Astrocyte of the spinal cord (primary cell): ENCODE results near the gene NAA80.

ENCODE experiments used
- DNase-seq: peaks from one replicate; pipeline ENCODE4 v3.0.0; 2011; ENCODE audit warnings: low read depth, low spot score
- H3K4me3 ChIP-seq: 2 replicates; pipeline ENCODE4 v1.5.1; 2011; ENCODE audit warnings: low read depth, mild to moderate bottlenecking, low read length, moderate library complexity
- CTCF ChIP-seq: IDR thresholded peaks from 2 replicates; pipeline ENCODE4 v1.5.1; 2012; ENCODE audit warnings: low read depth, mild to moderate bottlenecking, low read length, inconsistent platforms
- in situ Hi-C: cut with HindIII; loops from 2 replicates; pipeline ENCODE4 v1.10.0; 2017; ENCODE audit warnings: low sequenced_read_pairs

NAA80 gene

GRCh38 chr3:50337175-50337861, 38.1 kb upstream of the NAA80 start:
- H3K4me3 ChIP-seq = peak overlapping the region; percentile 60
- in situ Hi-C loops = no loop called here
- no peak for TF ChIP-seq CTCF
- DNase-seq = peak; percentile 100

GRCh38 chr3:50336452-50337174, 37.4 kb upstream of the NAA80 start:
- in situ Hi-C loops = no loop called here

GRCh38 chr3:50334339-50335075, 35.3 kb upstream of the NAA80 start:
- no peak overlapping the region for H3K4me3 ChIP-seq
- DNase-seq = no peak
- no peak for TF ChIP-seq CTCF
- in situ Hi-C loops = no loop called here

More at GRCh38 chr3:50336452-50337174, 37.4 kb upstream of the NAA80 start:
- no peak for DNase-seq
- no peak for TF ChIP-seq CTCF
- peak overlapping the region; percentile 60 for H3K4me3 ChIP-seq

GRCh38 chr3:50333744-50334328, 34.6 kb upstream of the NAA80 start:
- no peak overlapping the region for H3K4me3 ChIP-seq
- in situ Hi-C loops = no loop called here
- TF ChIP-seq CTCF = no peak
- DNase-seq = peak; percentile 62

GRCh38 chr3:50331364-50331907, 32.2 kb upstream of the NAA80 start:
- TF ChIP-seq CTCF = no peak
- no peak overlapping the region for H3K4me3 ChIP-seq
- no peak for DNase-seq
- in situ Hi-C loops = no loop called here

- in situ Hi-C loops = no loop called here
- no peak for TF ChIP-seq CTCF
These were observed 31.1 kb upstream of the NAA80 start for GRCh38 chr3:50330330-50330729.

More at GRCh38 chr3:50330330-50330729, 31.1 kb upstream of the NAA80 start:
- DNase-seq = no peak
- H3K4me3 ChIP-seq = no peak overlapping the region
